Subcutaneous adipose tissue (tissue), 4 donors: Measurements from ENCODE around the gene MEPCE. TPM values are rescaled to one million over a fixed set of nuclear protein-coding genes. Genes with fewer than 3 reads are reported as not detected.

Experiments
- total RNA-seq, 4 donors: library from RNA; depleted of rRNA; stranded (reverse); fragments of >200 nt; gene quantifications; one replicate each; pipeline ENCODE4 v1.1.0, GENCODE V29; 2016
- TF ChIP-seq, protein P1 (sequence below): fragments of 450-650 bp; IDR thresholded peaks from one replicate; pipeline ENCODE4 v1.5.1; 2016; ENCODE audit warnings: low read depth, mild to moderate bottlenecking, control low read depth, antibody characterized with exemption, moderate library complexity

The MEPCE gene
- total RNA-seq, 4 donors from 2014 or later = 21.2 to 28.6 (median 22.3) TPM

DNA sequence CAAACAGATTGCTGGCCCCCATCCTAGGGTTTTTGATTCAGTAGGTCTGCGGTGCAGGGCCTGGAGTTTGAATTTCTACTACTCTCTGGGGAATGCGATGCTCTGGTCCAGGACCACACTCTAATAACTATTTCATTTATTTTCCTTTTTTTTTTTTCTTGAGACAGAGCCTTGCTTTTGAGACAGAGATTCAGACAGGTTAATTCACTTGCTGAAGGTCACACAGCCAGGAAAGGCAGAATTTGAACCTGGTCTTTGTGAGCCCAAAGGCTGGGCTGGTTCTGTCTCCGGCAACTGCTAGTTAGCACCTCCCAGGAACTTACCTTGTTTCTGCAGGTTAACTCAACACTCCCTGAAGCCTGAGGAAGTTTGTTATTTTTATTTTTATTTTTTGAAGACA lies 22.9 kb downstream of the MEPCE start:
- TF ChIP-seq, protein P1, sequence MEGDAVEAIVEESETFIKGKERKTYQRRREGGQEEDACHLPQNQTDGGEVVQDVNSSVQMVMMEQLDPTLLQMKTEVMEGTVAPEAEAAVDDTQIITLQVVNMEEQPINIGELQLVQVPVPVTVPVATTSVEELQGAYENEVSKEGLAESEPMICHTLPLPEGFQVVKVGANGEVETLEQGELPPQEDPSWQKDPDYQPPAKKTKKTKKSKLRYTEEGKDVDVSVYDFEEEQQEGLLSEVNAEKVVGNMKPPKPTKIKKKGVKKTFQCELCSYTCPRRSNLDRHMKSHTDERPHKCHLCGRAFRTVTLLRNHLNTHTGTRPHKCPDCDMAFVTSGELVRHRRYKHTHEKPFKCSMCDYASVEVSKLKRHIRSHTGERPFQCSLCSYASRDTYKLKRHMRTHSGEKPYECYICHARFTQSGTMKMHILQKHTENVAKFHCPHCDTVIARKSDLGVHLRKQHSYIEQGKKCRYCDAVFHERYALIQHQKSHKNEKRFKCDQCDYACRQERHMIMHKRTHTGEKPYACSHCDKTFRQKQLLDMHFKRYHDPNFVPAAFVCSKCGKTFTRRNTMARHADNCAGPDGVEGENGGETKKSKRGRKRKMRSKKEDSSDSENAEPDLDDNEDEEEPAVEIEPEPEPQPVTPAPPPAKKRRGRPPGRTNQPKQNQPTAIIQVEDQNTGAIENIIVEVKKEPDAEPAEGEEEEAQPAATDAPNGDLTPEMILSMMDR = no peak

DNA sequence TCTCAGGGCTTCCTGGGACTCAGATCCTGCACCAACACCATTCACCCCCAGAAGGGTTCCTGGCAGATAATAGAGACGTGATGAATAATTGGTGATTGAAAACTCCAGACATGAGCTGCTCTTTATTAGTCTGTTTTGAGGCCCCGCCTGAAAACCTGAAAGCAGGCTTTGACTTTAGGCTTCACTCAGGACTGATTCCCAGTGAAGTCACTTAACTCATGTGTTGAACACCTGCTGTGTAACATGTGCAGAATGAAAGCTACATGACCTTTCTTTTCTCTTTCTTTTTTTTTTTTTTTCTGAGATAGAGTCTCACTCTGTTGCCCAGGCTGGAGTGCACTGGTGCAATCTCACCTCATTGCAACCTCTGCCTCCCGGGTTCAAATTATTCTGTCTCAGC lies 25.6 kb downstream of the MEPCE start:
- TF ChIP-seq, protein P1 = no peak

DNA sequence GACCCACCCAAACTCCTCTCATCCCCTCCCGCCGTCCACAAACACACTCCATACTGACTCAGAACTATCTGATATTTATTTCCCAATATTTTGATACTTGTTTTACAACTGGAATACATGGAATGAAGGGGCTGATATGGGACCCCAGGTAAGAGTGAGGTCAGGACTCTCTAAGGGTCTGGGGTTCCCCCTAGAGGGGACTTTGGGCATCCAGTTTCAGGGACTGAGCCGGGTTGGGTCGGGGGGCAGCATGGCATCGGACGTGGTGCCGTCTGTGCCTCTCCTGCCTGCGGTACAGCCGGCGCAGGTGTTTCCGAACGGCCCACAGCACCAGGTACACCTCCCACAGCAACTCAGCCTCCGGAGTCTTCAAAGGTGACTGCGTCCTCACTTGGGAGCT lies 26.9 kb downstream of the MEPCE start:
- TF ChIP-seq, protein P1 = no peak

DNA sequence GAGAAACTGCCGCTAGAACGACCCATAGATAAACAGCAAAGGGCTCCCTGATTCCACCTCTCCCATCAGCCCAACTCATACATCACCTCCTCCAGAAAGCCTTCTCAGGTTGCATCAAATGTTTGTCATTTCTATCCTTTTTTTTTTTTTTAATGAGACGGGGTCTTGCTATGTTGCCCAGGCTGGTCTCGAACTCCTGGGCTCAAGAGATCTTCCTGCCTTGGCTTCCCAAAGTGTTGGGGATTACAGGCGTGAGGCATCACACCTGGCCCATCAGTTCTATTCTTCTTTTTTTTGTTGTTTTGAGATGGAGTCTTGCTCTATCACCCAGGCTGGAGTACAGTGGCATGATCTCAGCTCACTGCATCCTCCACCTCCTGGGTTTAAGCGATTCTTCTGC lies 27.4 kb downstream of the MEPCE start:
- TF ChIP-seq, protein P1 = no peak

DNA sequence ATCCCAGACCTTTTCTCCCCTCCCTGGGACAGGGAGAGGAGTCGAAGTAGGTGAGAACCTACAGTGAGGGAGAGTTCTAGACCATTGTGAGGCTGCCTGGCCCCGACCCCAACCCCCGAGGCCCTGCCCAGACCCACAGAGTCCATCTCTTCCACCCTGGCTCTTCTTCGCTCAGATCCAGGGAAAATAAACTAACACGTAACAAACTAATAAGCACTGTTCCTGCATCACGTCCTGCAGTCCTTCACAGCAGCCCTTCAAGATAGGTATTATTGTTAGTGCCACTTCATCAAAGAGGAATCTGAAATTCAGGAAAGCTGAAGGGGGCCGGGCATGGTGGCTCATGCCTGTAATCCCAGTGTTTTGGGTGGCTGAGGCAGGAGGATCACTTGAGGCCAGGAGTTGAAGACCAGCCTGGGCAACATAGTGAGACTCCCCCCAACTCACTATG lies 34.6 kb downstream of the MEPCE start, which contains the start of gene SPACDR:
Gene SPACDR (minus strand): TSS at position 51 of the 451 bp plus-strand sequence. CDS start 235 bp downstream, outside the sequence.
- TF ChIP-seq, protein P1 = no peak

DNA sequence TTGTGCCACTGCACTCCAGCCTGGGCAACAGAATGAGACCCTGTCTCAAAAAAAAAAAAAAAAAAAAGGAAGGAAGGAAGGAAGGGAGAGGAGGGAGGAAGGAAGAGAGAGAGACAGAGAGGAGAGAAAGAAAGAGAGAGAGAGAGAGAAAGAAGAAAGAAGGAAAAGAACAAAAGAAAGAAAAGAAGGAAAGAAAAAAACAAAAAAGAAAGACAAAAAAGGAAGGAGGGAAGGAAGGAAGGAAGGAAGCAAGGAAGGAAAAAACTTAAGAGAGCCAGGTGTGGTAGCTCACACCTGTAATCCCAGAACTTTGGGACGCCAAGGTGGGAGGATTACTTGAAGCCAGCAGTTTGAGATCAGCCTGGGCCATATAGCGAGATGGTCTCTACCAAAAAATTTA lies 35.2 kb downstream of the MEPCE start:
- TF ChIP-seq, protein P1 = no peak

DNA sequence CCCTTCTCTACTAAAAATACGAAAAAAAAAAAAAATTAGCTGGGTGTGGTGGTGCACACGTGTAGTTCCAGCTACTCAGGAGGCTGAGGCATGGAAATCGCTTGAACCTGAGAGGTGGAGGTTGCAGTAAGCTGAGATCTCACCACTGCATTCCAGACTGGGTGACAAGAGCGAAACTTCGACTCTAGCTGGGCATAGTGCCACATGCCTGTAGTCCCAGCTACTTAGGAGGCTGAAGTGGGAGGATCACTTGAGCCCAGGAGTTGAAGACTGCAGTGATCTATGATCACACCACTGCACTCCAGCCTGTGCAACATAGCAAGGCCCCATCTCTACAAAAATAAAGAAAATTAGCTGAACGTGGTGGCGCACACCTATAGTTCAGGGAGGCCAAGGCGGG lies 35.7 kb downstream of the MEPCE start:
- TF ChIP-seq, protein P1 = no peak
